Midbrain (tissue), 1 donor: ENCODE results near the gene PUS1.

ENCODE experiments used
- DNase-seq: peaks from one replicate; lab custom pipeline; 2025; lab: John Stamatoyannopoulos, UW

Gene PUS1

GRCh38 chr12:131994589-131994988 lies 65.5 kb downstream of the PUS1 start:
- no peak for DNase-seq
